Measurements from ENCODE around the gene PLCB2.

Gene PLCB2

GRCh38 chr15:40282869-40283614, 24.7 kb downstream of the PLCB2 start, which contains the start of gene ANKRD63:
TSS of gene ANKRD63 (minus strand) at chr15:40283064. CDS start at chr15:40282586, 478 bp downstream.
- H3K4me3 ChIP-seq (ENCODE audit: severe bottlenecking): peak within 1 kb of the TSS; percentile 28
- ATAC-seq (ENCODE audit: low read depth): peak; percentile 29
- H3K4me1 ChIP-seq (ENCODE audit: insufficient read depth, poor library complexity, severe bottlenecking): no peaks in the 10 kb centered on the region
- no peak for TF ChIP-seq CTCF (IDR thresholded peaks at IDR 0.05; ENCODE audit: poor library complexity, severe bottlenecking)
- H3K36me3 ChIP-seq (ENCODE audit: low read depth): no peaks in the 10 kb centered on the region
- H3K27me3 ChIP-seq (ENCODE audit: insufficient read depth, poor library complexity, severe bottlenecking): peaks cover 38% of the 10 kb centered on the region
- no peaks in the 10 kb centered on the region for H3K9me3 ChIP-seq (ENCODE audit: severe bottlenecking)
- DNase-seq (ENCODE audit: low spot score): no peak
- no peak within 1 kb of the TSS for H3K27ac ChIP-seq (ENCODE audit: poor library complexity, severe bottlenecking)

- Histone ChIP-seq H3K4me1 (ENCODE audit: insufficient read depth, poor library complexity, severe bottlenecking) (no peaks in the 10 kb centered on the region), H3K27me3 (ENCODE audit: insufficient read depth, poor library complexity, severe bottlenecking) (peaks cover 38% of the 10 kb centered on the region), H3K27ac (ENCODE audit: poor library complexity, severe bottlenecking) (no peak overlapping the region), H3K4me3 (ENCODE audit: severe bottlenecking) (peak overlapping the region; percentile 28), H3K36me3 (ENCODE audit: low read depth) (no peaks in the 10 kb centered on the region), H3K9me3 (ENCODE audit: severe bottlenecking) (no peaks in the 10 kb centered on the region)
- DNase-seq (ENCODE audit: low spot score) (no peak), ATAC-seq (ENCODE audit: low read depth) (peak; percentile 48)
- peak; percentile 86 for TF ChIP-seq CTCF (IDR thresholded peaks at IDR 0.05; ENCODE audit: poor library complexity, severe bottlenecking)
These were observed 25.4 kb downstream of the PLCB2 start for GRCh38 chr15:40282147-40282868.

- Histone ChIP-seq H3K4me3 (ENCODE audit: severe bottlenecking) (peak overlapping the region; percentile 28), H3K36me3 (ENCODE audit: low read depth) (no peaks in the 10 kb centered on the region), H3K27me3 (ENCODE audit: insufficient read depth, poor library complexity, severe bottlenecking) (peaks cover 38% of the 10 kb centered on the region), H3K4me1 (ENCODE audit: insufficient read depth, poor library complexity, severe bottlenecking) (no peaks in the 10 kb centered on the region), H3K9me3 (ENCODE audit: severe bottlenecking) (no peaks in the 10 kb centered on the region), H3K27ac (ENCODE audit: poor library complexity, severe bottlenecking) (no peak overlapping the region)
- no peak for TF ChIP-seq CTCF (IDR thresholded peaks at IDR 0.05; ENCODE audit: poor library complexity, severe bottlenecking)
- ATAC-seq (ENCODE audit: low read depth) (no peak; the same call in 2 of the 3 replicates), DNase-seq (ENCODE audit: low spot score) (no peak)
These were observed 26.0 kb downstream of the PLCB2 start for GRCh38 chr15:40281801-40282146.

- no peaks in the 10 kb centered on the region for H3K4me1 ChIP-seq (ENCODE audit: insufficient read depth, poor library complexity, severe bottlenecking)
- no peak overlapping the region for H3K27ac ChIP-seq (ENCODE audit: poor library complexity, severe bottlenecking)
- TF ChIP-seq CTCF (IDR thresholded peaks at IDR 0.05; ENCODE audit: poor library complexity, severe bottlenecking): no peak
- peaks cover 38% of the 10 kb centered on the region for H3K27me3 ChIP-seq (ENCODE audit: insufficient read depth, poor library complexity, severe bottlenecking)
- no peak overlapping the region for H3K4me3 ChIP-seq (ENCODE audit: severe bottlenecking)
- no peaks in the 10 kb centered on the region for H3K9me3 ChIP-seq (ENCODE audit: severe bottlenecking)
- DNase-seq (ENCODE audit: low spot score): no peak
- H3K36me3 ChIP-seq (ENCODE audit: low read depth): no peaks in the 10 kb centered on the region
- ATAC-seq (ENCODE audit: low read depth): no peak
These were observed 26.5 kb downstream of the PLCB2 start for GRCh38 chr15:40281057-40281800.

Data from RWPE2 (cell line).